GM21723 (cell line): ENCODE measurements around the gene ZNF598.

Source experiments
- ATAC-seq: cut with Tn5 transposase; IDR thresholded peaks from one replicate; pipeline ENCODE4 v1.9.1; 2021; ENCODE audit warnings: mild to moderate bottlenecking, moderate library complexity; ENCODE audit not compliant: unreplicated experiment

Gene ZNF598

DNA sequence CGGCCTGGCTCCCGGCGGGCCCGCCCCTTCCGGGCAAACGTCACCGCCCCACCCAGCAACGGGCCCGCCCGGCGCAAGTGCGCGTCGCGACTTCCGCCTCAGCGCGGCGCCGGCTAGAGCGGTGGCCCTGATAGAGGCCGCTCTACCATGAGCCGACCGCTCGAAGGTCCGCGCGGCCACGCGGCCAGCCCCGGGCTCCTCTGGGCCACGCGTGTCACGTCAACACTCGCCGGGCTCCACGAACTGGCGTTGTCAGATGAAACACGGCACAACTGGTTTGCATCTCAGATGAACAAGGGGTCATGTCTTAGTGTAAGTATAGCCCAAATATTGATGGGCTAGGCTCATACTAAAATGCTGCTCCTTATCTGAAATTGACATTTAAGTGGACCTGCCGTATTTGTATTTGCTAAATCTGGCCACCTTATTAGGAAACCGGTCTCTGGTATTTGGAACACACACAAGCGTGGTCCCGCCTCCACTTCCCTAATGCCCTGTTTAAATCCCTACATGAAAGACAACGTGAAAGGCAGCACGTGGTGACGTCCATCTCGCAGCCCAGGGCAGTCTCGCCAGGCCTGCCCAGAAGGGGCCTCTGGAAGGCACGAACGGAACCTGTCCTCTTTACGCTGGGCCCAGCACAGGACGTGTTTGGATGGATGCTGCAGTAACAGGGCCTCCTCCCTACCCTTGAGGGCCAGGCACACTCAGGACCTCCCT, at the start of gene ZNF598:
TSS of gene ZNF598 (minus strand) at position 31 of the 720 bp plus-strand sequence.
- ATAC-seq, result peak; percentile 67

DNA sequence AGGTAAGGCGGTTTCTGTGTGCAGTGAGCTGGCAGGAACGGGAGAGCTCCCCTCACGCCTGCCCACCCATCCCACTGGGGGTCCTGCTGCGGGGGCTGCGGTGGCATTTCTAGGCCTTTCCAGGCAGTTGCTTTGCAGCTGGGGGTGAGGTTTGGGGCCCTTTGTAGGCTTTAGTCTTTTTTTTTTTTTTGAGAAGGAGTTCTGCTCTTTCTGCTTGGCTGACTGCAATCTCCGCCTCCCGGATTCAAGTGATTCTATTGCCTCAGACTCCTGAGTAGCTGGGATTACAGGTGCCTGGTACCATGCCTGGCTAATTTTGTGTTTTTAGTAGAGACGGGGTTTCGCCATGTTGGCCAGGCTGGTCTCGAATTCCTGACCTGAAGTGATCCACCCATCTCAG, 49.3 kb upstream of the ZNF598 start:
- ATAC-seq, result no peak

DNA sequence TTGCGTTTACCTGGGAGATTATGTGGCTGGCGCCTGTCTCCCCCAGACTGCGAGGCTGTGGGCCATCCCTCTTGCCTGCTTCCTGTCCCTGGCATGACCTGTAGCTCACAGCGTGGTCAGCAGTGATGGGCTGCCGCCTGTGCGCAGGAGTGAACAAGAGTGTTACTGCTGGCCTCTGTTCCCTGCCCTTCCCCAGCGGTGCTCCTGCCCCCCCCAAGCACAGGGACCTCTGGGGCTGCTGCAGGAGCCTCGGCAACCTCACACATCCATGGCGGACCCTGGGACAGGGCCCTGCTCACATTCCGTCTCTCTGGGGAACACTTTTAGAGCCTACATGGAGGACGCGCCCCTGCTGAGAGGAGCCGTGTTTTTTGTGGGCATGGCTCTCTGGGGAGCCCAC, 48.8 kb upstream of the ZNF598 start:
- ATAC-seq, result no peak

DNA sequence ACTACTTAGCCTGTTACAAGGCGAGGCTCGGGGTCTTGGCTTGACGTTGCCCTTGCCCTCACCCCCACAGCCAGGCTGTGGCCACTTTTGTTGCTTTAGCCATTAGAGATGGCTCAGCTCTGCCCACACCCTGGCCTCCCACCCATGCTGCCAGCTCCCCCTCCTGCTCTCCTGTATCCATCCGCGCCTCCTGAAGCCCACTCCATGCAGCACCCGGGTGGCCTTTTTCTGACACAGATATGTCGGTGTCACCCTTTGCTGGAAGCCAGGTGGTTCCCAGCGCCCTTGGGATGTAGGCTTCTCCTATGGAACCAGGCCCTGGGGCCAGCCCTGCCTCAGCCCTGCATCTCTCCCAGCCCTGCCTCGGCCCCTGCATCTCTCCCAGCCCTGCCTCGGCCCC, 47.8 kb upstream of the ZNF598 start:
- ATAC-seq, result no peak

DNA sequence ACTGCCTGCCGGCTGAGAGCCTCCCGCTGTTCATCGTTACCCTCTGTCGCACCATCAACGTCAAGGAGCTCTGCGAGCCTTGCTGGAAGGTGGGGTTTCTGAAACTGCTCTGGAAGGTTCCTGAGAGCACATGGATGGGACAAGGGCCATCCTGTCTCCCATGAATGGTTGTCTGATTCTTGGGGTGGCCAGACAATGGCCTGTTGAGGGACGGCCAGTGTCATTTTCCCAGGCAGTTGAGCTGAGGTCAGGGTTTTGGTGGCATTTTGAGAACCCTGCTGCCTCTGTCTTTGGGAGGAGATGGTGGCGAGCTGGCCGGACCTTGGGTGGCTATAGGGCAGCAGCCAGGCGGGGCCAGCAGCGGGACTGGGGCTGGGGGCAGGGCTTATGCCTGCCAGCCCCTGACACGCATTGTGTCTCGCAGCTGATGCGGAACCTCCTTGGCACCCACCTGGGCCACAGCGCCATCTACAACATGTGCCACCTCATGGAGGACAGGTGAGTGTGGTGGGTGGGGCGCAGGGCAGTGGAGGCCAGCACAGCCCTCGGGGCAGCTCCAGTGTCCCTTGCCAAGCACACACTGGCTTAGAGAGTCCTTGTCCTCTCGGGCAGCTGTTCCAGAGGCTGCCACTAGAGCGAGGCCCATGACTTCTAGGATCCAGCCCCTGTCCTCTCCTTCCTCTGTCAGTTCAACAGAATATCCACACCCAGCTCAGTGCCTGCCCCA, 47.2 kb upstream of the ZNF598 start:
- no peak for ATAC-seq

DNA sequence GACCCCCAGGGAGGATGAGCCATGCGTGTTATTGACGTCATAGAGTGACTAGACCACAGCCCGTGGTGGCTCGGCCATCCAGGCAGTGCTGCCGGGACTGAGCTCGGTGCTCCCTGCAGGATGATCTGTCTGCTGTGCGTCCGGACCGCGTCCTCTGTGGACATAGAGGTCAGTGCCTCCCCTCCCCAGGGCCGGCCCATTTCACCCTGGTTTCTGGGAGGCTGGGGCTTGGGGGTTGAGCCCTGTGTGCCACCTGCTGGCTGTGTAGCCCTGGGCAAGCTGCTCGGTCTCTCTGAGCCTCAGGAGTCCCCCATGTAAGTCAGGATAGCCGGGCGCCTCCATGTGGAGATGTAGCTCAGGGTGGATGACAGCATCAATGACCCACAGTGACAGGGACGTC, 46.5 kb upstream of the ZNF598 start:
- no peak for ATAC-seq

DNA sequence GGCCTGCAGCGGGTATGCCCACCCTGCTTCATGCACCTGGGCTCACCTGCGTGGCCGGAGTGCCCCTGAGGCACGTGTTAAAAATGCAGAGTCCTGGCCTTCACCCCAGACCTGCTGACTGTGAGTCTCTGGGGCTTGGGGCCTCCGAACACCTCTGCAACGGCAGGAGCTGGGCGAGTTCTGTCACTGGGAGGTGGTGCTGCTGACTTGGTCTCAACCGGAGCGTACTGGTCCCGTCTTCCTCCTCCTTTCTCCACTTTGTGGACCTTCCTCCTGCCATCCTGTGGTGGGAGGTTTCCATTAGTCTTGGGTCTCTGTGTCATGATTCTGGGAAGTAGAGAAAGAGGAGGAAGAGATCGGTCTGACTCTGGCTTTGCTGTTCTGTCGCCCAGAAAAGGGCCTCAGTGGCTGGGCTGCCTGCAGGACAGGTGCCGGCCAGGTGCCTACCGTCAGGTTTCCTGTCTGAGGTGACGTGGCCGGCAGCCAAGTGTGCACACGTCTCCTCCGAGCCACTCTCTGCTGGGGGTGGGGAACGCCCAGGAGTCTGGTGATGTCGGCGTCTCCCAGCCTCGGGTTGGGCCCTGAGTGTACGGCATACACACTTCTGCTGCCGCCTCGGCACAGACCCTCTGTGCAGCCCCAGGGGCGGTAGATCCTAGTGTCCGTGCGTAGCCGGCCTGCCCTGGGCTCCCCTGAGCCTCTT, 45.1 kb upstream of the ZNF598 start:
- no peak for ATAC-seq

DNA sequence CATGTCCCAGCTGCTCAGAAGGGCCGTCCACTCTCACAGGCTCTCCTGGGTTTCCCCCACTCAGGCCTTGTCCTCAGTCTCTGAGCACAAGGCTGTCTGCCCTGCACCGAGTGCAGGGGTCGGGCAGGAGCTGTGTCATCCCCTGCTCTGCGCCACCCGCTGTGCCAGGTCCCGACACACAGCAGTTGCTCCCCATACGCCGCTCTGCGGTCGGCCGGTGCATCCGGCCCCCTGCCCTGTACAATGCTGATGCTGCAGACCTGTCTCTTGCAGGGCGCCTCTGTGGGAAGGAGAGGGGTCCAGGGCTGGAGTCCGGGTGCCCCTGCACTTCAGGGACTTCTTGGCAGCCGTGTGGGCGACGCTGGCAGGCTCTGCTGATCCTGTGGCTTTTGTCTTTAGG, 44.3 kb upstream of the ZNF598 start:
- ATAC-seq, result no peak

DNA sequence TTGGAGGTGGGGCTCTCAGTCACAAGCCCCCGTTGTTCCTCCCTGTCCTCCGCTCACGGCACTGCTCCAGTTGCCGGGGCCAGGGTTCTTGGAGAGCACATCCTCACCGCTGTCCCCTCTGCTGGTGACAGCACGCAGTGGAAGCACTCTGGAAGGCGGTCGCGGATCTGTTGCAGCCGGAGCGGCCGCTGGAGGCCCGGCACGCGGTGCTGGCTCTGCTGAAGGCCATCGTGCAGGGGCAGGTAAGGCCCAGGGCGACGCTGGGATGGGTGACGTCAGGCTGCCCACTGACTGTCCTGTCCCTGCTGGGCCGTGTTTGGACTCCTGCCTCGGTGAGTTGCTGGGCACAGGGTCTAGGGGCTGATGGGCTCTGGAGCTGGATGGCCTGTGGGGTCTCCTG, 43.6 kb upstream of the ZNF598 start:
- ATAC-seq, result no peak

DNA sequence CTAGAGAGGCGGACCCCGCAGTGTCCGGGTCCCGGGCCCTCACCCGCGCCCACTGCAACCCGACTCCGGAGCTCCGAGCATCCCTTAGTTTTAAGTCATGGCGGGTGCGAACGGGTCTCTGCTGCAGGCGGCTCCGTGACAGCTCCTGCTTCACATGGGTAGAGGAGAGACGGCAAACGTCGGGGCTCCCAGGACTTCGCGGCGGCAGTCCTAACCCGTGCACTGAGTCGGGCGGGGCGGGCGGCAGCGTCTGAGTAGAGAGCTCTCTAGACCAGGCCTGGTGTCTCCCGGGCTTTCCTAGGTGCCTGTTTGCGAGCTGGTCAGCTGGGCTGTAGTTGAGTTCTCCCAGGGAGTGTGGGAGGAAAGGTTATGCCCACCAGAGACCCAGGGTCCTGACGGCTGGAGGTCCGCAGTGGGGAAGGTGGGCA, 38.5 kb upstream of the ZNF598 start:
- peak; percentile 13 for ATAC-seq

DNA sequence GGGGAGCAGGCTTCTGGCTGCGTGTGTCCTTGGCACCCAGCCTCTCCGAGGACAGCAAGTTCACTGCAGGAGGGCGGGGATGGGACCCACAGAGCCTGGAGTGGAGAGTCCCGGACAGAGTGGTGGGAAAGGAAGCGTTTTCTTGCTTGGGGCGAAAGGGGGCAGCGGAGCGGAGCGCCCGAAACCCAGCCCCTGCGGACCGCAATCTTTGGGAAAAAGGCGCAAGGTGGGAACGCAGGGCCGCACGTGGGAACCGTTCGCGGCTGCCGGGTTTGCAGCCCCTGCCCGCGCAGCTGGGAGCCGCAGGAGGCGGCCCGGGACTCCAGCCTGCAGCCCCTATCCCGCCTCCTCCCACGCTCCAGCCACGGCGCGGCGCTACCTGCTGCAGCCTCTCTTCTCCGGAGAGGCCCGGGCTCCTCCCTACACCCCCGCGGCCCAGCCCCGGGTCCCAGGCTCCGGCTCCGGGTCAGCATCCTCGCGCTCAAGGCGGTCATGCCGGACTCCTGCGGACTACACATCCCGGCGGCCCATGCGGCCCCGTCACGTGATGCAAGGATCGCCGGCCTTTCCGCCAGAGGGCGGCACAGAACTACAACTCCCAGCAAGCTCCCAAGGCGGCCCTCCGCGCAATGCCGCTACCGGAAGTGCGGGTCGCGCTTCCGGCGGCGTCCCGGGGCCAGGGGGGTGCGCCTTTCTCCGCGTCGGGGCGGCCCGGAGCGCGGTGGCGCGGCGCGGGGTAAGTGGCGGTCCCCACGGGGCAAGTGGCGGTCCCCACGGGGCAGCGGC, 37.9 kb upstream of the ZNF598 start, which contains the start of the genes NTHL1 and TSC2:
TSS of gene NTHL1 (minus strand) at position 505 of the 786 bp plus-strand sequence. CDS start at position 494, 11 bp downstream.
TSS of gene TSC2 (plus strand) at position 656 of the 786 bp plus-strand sequence. CDS start 631 bp downstream, outside the sequence.
- ATAC-seq, result peak; percentile 92

DNA sequence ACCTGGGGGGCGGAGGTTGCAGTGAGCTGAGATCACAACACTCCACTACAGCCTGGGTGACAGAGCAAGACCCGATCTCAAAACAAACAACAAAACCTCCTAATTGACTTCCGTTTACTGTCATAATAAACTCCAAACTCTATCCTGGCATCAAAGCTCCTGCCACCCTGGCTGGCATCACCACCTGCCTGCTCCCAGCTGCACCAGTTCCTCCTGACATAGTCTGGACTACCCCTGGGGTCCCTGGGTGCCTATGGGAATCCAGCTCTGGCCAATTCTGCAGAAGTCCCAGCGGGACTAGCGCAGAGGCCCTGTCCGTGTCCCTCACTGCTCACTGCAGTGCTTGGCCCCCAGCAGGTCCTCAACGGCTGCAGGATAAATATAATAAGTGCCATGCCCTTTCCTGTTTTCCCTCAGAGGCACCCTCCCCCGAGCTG, 37.3 kb upstream of the ZNF598 start:
- no peak for ATAC-seq

DNA sequence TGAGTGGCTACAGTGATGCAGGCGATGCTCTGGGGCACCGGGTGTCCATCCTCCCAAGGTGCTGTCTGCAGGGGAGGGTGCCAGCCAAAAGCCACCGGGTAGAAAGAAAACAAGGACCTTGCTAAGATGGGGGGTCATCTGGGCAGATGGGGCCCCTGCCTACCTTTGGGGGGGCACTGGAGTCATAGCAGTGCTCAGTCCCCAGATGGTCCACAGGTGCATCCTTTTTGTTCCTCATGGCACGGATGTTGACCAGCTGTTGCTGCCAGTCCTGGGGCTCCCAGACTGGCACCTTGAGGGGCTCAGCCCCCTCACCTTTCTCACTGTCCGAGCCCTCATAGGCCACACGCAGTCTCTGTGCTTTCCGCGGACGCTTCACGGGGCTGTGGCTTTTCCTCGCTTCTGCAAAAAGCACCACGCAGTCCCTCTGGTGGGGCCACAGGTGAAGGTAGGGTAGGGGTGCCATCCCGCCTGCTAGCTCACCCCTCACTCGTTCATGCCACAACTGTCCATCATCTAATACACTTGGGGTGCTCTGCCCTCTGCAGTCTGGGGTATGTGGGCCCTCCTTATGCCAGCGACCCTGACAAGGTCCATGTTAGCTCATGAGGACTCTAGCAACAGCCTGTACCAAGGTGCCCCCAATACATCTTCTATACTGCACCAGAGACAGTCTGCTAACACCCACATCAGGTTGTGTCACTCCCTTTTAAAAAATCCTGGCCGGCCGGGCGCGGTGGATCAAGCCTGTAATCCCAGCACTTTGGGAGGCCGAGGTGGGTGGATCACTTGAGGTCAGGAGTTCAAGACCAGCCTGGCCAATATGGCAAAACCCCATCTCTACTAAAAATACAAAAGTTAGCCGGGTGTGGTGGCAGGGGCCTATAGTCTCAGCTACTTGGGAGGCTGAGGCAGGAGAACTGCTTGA, 36.6 kb upstream of the ZNF598 start:
- no peak for ATAC-seq

DNA sequence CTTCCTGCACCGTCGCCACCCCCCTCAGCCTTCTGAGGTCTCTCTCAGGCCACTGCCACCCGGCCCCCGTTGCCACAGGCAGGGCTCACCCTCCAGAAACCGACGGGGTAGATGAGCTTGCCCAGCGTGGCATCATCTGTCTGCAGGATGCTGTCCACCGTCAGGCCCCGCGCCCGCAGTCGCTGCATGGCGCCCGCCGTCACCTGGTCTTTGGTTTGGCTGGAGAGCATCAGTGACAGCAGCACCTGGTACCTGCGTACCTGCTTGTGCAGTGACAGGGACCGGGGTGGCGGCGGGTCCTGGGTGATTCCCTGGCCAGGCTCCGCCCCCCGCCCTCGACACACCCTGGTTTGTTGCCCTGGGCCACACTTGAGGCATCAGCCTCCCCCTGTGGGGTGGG, 34.9 kb upstream of the ZNF598 start:
- ATAC-seq, result no peak

DNA sequence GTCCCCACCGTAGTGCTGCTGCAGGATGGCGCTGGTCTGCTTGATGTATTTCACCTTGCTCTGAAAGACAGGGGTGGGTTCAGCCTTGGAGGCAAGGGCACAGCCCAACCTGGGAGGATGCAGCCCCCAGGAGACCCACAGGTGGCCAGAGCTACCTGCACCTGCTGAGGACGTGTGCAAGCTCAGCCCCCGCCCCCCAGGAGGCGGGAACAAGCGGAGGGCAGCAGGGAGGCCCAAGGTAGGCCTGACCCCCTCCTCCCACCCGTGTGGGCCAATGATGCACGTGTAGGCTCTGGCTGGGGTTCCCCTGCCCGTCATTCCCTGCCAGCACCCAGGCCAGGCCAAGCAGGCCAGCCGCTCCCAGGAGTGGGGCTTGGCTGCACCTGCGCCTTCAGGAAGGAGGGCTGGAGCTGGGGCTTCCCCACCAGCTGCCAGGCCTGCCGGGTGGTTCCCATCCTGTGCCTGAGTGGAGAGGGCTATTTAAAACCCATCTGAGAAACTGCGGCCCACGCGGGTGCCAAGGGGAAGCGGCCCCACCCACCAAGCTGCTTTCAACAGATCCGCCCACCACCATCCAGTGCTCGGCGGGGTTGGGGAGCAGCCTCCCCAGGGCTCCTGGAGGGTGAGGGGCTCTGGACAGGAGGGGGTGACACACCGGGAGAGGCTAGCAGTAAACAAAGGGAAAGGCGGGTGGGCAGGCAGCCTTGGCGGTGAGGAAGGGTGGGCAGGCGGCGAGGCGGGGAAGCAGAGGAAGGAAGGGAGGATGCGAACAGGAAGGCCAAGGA, 34.2 kb upstream of the ZNF598 start:
- ATAC-seq, result no peak

DNA sequence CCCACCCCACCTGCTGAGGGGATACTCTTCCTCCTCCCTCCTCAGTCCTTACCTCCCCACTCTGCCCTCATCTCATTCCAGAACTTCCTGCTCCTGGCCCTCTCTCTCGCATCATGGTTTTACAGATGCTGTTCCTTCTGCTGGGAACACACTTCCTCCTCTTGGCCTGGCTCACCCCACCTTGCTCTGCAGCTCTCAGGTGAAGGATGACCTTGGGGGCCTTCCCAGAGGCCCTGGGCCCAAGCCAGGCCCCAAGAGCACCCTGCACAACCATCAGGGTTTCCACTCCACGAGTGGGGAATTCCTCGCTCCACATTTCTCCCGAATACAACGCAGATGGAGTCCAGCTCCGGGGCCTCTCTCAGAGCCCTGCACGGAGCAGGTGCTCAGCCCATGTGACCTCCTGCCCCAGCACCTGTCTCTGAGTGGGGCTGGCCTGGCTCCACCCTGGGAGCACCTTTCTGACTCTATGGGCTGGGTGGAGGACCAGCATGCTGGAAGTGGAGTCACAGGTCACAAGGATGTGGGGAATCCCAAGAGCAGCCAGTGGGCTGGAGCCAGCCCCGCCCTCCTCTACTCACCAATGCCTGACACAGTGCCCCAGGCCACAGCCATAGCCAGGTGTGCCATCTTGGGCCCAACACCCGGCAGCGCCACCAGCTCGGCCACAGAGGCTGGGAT, 33.5 kb upstream of the ZNF598 start:
- no peak for ATAC-seq

DNA sequence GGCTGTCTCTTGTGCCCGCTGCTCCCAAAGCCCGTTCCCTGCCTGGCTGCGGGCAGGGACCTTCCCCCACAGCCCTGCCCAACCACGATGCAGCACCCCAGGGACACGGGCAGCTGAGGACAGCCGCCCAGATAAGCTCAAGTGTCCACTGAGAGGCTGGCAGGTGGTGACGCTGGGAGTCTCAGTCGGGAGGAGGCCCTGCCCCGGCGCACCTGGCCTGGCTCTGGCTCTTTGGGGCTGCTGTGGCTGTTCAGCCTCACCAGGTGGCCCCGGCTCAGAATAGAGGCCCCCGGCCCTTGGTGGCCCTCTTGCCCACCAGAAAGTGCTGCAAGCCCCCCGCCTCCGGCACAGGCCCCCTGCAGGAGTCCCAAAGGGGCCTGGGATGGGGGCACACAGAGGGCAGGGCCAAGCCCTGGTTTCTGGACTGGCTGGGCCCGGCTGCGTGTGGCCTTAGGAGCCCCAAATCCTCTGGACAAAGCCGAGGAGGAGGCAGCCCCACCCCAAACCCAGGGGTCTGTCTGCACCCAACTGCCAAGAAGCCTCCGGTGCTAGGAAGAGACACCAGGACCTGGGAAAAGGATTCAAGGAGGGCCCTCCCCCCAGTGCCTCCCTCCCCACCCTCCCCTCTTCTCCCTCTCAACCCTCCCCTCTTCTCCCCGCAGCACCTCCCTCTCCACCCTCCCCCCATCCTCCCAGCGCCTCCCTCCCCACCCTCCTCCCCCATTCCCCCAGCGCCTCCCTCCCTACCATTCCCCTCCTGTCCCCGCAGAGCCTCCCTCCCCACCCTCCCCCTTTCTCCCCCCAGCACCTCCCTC, 32.8 kb upstream of the ZNF598 start:
- no peak for ATAC-seq
